SK-N-SH treated with all-trans-retinoic acid at 6 μM for 48 hours (cell line): Measurements from ENCODE around the gene ST3GAL4.
"Not testable (repeated sequence)": the region's sequence is repeated elsewhere in the genome, so short reads cannot be mapped to it uniquely, and the experiment has no call there.

ENCODE experiments used
- ARNTL ChIP-seq: fragments of 450-650 bp; formaldehyde crosslinking; IDR thresholded peaks from 2 replicates; pipeline ENCODE4 v1.5.0; 2020; ENCODE audit warnings: low read depth, mild to moderate bottlenecking, moderate library complexity, borderline replicate concordance
- ESRRG ChIP-seq: fragments of 250-450 bp; sonication (Bioruptor Pico); IDR thresholded peaks from 2 replicates; pipeline ENCODE4 v1.6.1; 2021; ENCODE audit warnings: mild to moderate bottlenecking
- ISL1 ChIP-seq: fragments of 250-450 bp; sonication (Bioruptor Pico); IDR thresholded peaks from 2 replicates; pipeline ENCODE4 v2.1.2; 2022; ENCODE audit warnings: mild to moderate bottlenecking, moderate library complexity
- OSR1 ChIP-seq: fragments of 250-450 bp; sonication (Bioruptor Pico); IDR thresholded peaks from 2 replicates; pipeline ENCODE4 v1.8.0; 2022; ENCODE audit warnings: moderate library complexity, mild to moderate bottlenecking, inconsistent platforms
- RARB ChIP-seq: fragments of 250-450 bp; sonication (Bioruptor Pico); IDR thresholded peaks from 2 replicates; pipeline ENCODE4 v1.8.0; 2021; ENCODE audit warnings: mild to moderate bottlenecking, moderate library complexity
- SNAI2 ChIP-seq: fragments of 250-450 bp; sonication (Bioruptor Pico); IDR thresholded peaks from 2 replicates; pipeline ENCODE4 v1.5.0; 2020; ENCODE audit warnings: mild to moderate bottlenecking, moderate library complexity
- TCF4 ChIP-seq: fragments of 250-450 bp; sonication (Bioruptor Pico); IDR thresholded peaks from 2 replicates; pipeline ENCODE4 v1.8.0; 2021; ENCODE audit warnings: mild to moderate bottlenecking, moderate library complexity, borderline replicate concordance
- ZC3H10 ChIP-seq: fragments of 250-450 bp; sonication (Bioruptor Pico); IDR thresholded peaks from 2 replicates; pipeline ENCODE4 v1.5.1; 2021; ENCODE audit warnings: mild to moderate bottlenecking, moderate library complexity
- ZFP3 ChIP-seq: fragments of 250-450 bp; sonication (Bioruptor Pico); IDR thresholded peaks from 2 replicates; pipeline ENCODE4 v1.5.0; 2020; ENCODE audit warnings: mild to moderate bottlenecking, moderate library complexity
- ZFP30 ChIP-seq: fragments of 450-650 bp; formaldehyde crosslinking; IDR thresholded peaks from 2 replicates; pipeline ENCODE4 v1.5.0; 2022; ENCODE audit warnings: mild to moderate bottlenecking, moderate library complexity
- TF ChIP-seq, protein P1 (sequence below): fragments of 250-450 bp; sonication (Bioruptor Pico); IDR thresholded peaks from 2 replicates; pipeline ENCODE4 v1.5.1; 2020; ENCODE audit warnings: low read depth, mild to moderate bottlenecking, moderate library complexity
- TF ChIP-seq, protein P2 (sequence below): fragments of 250-450 bp; sonication (Bioruptor Pico); IDR thresholded peaks from 2 replicates; pipeline ENCODE4 v1.5.0; 2020; ENCODE audit warnings: mild to moderate bottlenecking, moderate library complexity
- TF ChIP-seq, protein P3 (sequence below): fragments of 250-450 bp; sonication (Bioruptor Pico); IDR thresholded peaks from 2 replicates; pipeline ENCODE4 v1.8.0; 2021; ENCODE audit warnings: low read depth, mild to moderate bottlenecking, moderate library complexity, borderline replicate concordance
- TF ChIP-seq, protein P4 (sequence below): fragments of 250-450 bp; sonication (Bioruptor Pico); IDR thresholded peaks from 2 replicates; pipeline ENCODE4 v1.8.0; 2020; ENCODE audit warnings: mild to moderate bottlenecking, moderate library complexity, borderline replicate concordance

DNA sequence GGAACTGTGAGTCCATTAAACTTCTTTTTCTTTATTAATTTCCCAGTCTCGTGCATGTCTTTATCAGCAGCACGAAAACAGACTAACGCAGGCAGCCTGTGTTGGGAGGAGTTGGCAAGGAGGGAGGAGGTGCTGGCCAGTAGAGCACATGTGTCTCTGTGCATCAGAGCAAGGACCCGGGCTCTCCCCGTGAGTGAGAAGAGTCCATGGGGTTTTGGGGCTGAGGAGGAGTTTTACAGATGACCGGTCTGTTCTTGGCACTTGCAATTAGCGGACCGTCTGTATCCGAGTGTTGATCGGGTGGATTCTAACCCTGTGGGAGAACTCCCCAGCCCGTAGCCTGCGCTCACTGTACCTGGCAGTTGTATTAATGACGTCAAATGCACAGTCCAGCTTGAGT is 40.3 kb downstream of the ST3GAL4 start:
- TF ChIP-seq RARB; OSR1 (CRISPR knock-in tag); TCF4 (CRISPR knock-in tag); ZC3H10; ZFP30 (CRISPR knock-in tag); SNAI2; ARNTL (CRISPR knock-in tag); ISL1 (CRISPR knock-in tag); ESRRG (CRISPR knock-in tag); ZFP3 (CRISPR knock-in tag): not testable (repeated sequence)
- TF ChIP-seq, protein P1, sequence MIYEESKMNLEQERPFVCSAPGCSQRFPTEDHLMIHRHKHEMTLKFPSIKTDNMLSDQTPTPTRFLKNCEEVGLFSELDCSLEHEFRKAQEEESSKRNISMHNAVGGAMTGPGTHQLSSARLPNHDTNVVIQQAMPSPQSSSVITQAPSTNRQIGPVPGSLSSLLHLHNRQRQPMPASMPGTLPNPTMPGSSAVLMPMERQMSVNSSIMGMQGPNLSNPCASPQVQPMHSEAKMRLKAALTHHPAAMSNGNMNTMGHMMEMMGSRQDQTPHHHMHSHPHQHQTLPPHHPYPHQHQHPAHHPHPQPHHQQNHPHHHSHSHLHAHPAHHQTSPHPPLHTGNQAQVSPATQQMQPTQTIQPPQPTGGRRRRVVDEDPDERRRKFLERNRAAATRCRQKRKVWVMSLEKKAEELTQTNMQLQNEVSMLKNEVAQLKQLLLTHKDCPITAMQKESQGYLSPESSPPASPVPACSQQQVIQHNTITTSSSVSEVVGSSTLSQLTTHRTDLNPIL (CRISPR knock-in tag): not testable (repeated sequence)
- TF ChIP-seq, protein P2, sequence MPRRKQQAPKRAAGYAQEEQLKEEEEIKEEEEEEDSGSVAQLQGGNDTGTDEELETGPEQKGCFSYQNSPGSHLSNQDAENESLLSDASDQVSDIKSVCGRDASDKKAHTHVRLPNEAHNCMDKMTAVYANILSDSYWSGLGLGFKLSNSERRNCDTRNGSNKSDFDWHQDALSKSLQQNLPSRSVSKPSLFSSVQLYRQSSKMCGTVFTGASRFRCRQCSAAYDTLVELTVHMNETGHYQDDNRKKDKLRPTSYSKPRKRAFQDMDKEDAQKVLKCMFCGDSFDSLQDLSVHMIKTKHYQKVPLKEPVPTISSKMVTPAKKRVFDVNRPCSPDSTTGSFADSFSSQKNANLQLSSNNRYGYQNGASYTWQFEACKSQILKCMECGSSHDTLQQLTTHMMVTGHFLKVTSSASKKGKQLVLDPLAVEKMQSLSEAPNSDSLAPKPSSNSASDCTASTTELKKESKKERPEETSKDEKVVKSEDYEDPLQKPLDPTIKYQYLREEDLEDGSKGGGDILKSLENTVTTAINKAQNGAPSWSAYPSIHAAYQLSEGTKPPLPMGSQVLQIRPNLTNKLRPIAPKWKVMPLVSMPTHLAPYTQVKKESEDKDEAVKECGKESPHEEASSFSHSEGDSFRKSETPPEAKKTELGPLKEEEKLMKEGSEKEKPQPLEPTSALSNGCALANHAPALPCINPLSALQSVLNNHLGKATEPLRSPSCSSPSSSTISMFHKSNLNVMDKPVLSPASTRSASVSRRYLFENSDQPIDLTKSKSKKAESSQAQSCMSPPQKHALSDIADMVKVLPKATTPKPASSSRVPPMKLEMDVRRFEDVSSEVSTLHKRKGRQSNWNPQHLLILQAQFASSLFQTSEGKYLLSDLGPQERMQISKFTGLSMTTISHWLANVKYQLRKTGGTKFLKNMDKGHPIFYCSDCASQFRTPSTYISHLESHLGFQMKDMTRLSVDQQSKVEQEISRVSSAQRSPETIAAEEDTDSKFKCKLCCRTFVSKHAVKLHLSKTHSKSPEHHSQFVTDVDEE (CRISPR knock-in tag): not testable (repeated sequence)
- TF ChIP-seq, protein P3, sequence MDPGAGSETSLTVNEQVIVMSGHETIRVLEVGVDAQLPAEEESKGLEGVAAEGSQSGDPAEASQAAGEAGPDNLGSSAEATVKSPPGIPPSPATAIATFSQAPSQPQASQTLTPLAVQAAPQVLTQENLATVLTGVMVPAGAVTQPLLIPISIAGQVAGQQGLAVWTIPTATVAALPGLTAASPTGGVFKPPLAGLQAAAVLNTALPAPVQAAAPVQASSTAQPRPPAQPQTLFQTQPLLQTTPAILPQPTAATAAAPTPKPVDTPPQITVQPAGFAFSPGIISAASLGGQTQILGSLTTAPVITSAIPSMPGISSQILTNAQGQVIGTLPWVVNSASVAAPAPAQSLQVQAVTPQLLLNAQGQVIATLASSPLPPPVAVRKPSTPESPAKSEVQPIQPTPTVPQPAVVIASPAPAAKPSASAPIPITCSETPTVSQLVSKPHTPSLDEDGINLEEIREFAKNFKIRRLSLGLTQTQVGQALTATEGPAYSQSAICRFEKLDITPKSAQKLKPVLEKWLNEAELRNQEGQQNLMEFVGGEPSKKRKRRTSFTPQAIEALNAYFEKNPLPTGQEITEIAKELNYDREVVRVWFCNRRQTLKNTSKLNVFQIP (CRISPR knock-in tag): not testable (repeated sequence)
- TF ChIP-seq, protein P4, sequence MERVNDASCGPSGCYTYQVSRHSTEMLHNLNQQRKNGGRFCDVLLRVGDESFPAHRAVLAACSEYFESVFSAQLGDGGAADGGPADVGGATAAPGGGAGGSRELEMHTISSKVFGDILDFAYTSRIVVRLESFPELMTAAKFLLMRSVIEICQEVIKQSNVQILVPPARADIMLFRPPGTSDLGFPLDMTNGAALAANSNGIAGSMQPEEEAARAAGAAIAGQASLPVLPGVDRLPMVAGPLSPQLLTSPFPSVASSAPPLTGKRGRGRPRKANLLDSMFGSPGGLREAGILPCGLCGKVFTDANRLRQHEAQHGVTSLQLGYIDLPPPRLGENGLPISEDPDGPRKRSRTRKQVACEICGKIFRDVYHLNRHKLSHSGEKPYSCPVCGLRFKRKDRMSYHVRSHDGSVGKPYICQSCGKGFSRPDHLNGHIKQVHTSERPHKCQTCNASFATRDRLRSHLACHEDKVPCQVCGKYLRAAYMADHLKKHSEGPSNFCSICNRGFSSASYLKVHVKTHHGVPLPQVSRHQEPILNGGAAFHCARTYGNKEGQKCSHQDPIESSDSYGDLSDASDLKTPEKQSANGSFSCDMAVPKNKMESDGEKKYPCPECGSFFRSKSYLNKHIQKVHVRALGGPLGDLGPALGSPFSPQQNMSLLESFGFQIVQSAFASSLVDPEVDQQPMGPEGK (CRISPR knock-in tag): not testable (repeated sequence)
